Measurements from ENCODE around the gene GID4.

The GID4 gene

DNA sequence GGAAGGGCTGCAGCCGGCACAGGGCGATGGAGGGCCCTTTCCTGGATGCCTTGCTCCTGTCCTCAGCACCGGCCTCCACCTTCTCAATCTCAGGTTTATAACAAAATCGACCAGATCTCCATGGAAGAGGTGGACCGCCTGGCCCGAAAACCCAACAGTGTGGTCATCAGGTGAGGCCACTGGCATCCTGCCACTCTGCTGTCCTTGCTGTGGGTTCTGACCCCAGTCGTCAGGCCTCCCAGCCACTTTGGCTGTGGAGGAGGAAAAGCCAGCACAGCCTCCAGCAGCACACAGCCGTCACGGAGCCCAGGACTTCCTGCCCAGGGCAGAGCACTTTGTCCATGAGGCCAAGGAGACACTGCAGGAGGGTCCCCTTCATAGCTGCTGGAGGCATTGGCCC lies 62.6 kb downstream of the GID4 start:
- no peak for DNase-seq (ENCODE audit: low read depth in 2 of 2)

- DNase-seq (ENCODE audit: low read depth in 2 of 2): no peak
Measured at GRCh38 chr17:18102640-18103039, 63.4 kb downstream of the GID4 start.

- no peak for DNase-seq (ENCODE audit: low read depth in 2 of 2)
Measured at GRCh38 chr17:18105027-18105426, 65.8 kb downstream of the GID4 start.

DNA sequence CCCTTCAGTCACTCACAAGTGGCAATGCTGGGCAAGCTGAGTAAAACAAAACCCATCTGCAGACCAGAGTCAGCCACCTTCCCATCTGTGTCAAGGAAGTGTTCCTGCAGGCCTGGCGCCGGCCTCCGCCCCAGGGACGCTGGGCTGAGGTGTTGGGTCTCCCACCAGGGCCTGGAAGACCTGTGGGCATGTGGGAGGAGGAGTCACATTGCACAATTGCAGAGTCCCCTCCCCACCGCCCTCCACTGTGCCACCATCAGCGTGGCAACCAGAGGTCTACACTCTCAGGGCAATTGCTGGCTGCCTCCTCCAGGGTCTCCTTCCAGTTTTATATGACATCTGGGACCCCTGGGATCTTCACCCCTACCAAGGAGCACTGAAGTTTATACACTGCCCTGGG lies 66.4 kb downstream of the GID4 start:
- no peak for DNase-seq (ENCODE audit: low read depth in 2 of 2)

DNA sequence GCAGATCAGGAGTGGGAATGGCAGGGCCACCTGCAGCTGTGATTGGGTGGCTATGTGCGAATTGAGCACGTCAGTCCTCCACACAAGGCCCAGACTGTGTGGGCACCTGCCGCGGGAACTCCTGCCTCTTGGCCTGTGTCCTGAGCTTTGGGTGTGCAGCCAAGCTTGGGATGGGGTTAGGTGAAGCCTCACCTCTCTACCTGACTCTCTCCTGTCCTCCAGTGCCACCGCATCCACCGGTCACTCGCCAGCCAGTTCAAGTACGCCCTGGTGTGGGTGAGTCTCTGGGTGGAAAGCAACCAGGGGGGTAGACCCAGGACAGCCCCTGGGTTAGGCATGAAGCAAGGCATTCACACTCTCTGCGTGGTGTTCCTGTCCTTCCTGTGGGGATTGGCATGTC lies 67.0 kb downstream of the GID4 start:
- DNase-seq (ENCODE audit: low read depth in 2 of 2): no peak

GRCh38 chr17:18107061-18107790 lies 68.0 kb downstream of the GID4 start:
- no peak for DNase-seq (ENCODE audit: low read depth in 2 of 2)

- no peak for DNase-seq (ENCODE audit: low read depth in 2 of 2)
Measured at GRCh38 chr17:18107971-18108370, 68.8 kb downstream of the GID4 start.

GRCh38 chr17:18108401-18109312 lies 69.4 kb downstream of the GID4 start, which contains the start of gene MYO15A:
MYO15A (plus strand) TSS chr17:18108756; CDS start chr17:18118801, 10,045 bp downstream.
- no peak for DNase-seq (ENCODE audit: low read depth in 2 of 2)

DNA sequence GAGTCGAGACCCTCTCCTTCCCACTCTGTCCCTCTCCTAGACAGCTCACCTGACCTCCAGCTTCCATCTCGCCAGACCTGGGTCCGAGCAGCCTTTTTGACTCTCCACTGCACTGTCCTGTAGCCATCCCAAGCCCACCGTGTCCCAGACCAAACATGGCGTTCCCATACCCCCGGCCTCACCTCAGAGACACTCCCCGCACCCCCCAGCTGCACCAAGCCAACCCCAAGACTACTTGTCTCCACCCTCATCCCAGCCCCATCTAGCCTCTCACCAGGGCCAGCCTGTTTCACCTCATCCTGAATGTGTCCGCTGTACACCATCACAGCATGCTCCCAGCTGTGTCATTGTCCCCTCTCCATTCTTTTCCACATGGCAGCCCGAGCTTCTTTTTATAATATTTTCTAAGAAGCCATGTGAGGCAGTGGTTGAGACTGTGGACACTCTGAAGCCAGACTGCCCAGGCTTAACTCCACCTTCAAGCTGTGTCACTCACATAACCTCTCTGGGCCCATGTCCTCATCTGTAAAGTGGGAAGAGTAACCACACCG lies 70.8 kb downstream of the GID4 start:
- DNase-seq (ENCODE audit: low read depth in 2 of 2): no peak

DNA sequence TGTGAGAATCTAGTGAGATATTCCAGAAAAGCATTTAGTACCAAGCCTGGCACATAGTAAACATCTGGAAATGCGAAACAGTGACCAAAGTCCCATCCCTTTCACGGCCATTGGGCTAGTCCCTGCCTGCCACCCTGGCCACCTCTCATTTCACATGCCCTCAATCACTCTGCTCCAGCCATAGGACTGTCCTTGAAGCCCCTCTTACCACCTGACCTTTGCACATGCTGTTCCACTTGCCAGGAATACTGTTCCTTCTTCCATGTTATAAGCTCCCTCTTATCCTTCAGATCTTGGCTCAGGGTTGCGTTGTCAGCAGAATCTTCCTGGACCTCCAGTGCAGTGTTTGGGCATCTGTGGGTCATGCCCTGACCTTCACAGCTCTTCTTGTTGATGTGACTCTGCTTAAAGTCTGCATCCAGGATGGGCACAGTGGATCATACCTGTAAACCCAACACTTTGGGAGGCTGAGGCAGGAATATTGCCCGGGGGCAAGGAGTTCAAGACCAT lies 71.5 kb downstream of the GID4 start:
- no peak for DNase-seq (ENCODE audit: low read depth in 2 of 2)

DNA sequence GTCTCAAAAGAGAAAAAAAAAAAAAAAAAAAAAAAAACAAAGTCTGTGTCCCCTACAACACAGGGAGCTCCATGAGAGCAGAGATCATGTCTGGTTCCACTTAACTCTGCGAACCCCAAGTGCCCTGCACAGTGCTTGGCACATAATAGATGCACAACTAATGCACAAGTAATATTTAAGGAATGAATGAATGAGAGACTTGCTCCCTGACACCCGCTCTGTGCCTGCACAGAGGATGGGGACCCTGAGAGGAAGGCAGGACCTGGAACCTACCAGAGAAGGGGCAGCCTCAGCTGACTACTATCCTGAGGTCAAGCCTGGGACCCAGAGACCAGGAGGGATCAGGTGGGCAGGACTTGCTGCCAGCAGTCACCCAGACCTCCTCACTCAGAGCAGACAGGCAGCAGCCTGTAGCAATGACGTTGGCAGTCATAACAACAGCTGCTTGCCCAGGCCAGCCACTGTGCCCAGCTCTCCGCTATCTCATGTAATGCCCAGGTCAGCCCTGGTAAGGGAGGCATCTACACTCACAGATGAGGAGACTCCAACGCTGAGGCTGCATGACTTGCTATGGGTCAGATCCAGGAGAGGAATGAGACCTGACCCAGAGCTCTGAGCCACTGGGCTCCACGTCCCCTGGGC lies 72.2 kb downstream of the GID4 start:
- DNase-seq (ENCODE audit: low read depth in 2 of 2): no peak

DNA sequence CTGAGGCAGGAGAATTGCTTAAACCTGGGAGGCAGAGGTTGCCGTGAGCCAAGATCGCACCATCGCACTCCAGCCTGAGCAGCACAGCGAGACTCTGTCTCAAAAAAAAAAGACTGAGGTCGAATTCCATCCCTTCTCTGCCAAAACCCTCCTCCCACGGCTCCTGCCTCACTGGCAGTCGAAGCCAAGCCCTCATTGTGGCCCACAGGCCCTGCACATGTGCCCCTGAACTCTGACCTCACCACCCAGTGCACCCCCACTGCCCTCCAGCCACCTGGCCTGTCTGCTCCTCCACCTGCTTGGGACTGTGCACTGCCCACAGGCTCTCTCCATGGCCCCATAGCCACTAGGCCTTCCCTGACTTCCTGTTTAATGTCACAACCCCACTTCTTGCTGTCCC lies 76.3 kb downstream of the GID4 start:
- no peak for DNase-seq (ENCODE audit: low read depth in 2 of 2)

DNA sequence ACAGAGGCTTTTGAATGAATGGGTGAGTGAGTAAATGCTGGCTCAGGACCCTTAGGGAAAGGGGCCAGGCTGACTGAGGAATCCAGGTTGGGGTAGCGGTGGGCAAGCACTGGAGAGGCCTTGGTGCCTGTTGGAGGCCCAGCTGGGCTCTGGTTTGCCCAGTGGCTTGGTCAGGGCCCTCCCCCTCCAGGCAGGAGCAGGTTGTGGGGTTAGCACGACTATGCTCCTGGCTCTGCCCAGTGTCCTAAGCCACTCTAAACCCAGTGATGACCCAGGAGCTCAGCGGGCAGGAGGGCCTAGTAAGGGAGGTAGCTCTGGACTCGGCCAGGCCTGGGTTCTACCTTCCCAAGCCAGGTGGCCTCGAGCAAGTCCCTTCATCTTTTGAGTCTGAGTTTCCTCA lies 76.9 kb downstream of the GID4 start:
- no peak for DNase-seq (ENCODE audit: low read depth in 2 of 2)

GRCh38 chr17:18117533-18117932 lies 78.3 kb downstream of the GID4 start:
- no peak for DNase-seq (ENCODE audit: low read depth in 2 of 2)

Measured in activated CD8-positive, alpha-beta memory T cell treated with anti-CD3 and anti-CD28 coated beads for 4 hours (primary cell).